GM18520 (cell line): ENCODE results near the gene SSBP3.

Experiments used
- ATAC-seq: cut with Tn5 transposase; IDR thresholded peaks from one replicate; pipeline ENCODE4 v1.9.1; 2021; ENCODE audit not compliant: unreplicated experiment

Gene SSBP3

GRCh38 chr1:54375298-54375697 lies 30.9 kb downstream of the SSBP3 start:
- ATAC-seq, result no peak

GRCh38 chr1:54374766-54375165 lies 31.4 kb downstream of the SSBP3 start:
- no peak for ATAC-seq

GRCh38 chr1:54372978-54373377 lies 33.2 kb downstream of the SSBP3 start:
- no peak for ATAC-seq

GRCh38 chr1:54371942-54372275 lies 34.3 kb downstream of the SSBP3 start:
- ATAC-seq, result no peak

GRCh38 chr1:54371038-54371941 lies 34.9 kb downstream of the SSBP3 start:
- no peak for ATAC-seq

- ATAC-seq, result no peak
Observed at GRCh38 chr1:54370287-54370989, 35.8 kb downstream of the SSBP3 start.

- ATAC-seq, result no peak
Observed at GRCh38 chr1:54367613-54368012, 38.6 kb downstream of the SSBP3 start.

- ATAC-seq, result no peak
Observed at GRCh38 chr1:54365847-54366246, 40.3 kb downstream of the SSBP3 start.

- ATAC-seq, result no peak
Observed at GRCh38 chr1:54365398-54365797, 40.8 kb downstream of the SSBP3 start.

GRCh38 chr1:54364995-54365394 lies 41.2 kb downstream of the SSBP3 start:
- ATAC-seq, result no peak

- ATAC-seq, result no peak
Observed at GRCh38 chr1:54364582-54364981, 41.6 kb downstream of the SSBP3 start.

GRCh38 chr1:54363925-54364324 lies 42.3 kb downstream of the SSBP3 start:
- no peak for ATAC-seq

GRCh38 chr1:54362881-54363340 lies 43.3 kb downstream of the SSBP3 start:
- ATAC-seq, result no peak

GRCh38 chr1:54361342-54361741 lies 44.9 kb downstream of the SSBP3 start:
- no peak for ATAC-seq

- no peak for ATAC-seq
Observed at GRCh38 chr1:54360165-54361005, 45.8 kb downstream of the SSBP3 start.

GRCh38 chr1:54359393-54360162 lies 46.6 kb downstream of the SSBP3 start:
- no peak for ATAC-seq

GRCh38 chr1:54358503-54359168 lies 47.6 kb downstream of the SSBP3 start:
- ATAC-seq, result no peak

- no peak for ATAC-seq
Observed at GRCh38 chr1:54357967-54358366, 48.2 kb downstream of the SSBP3 start.

- no peak for ATAC-seq
Observed at GRCh38 chr1:54356680-54357147, 49.5 kb downstream of the SSBP3 start.
